Glomerular visceral epithelial cell (primary cell): ENCODE data around the gene CFAP46.
"Not testable (repeated sequence)": the region's sequence is repeated elsewhere in the genome, so short reads cannot be mapped to it uniquely, and the experiment has no call there.

Experiments
- DNase-seq: peaks from one replicate; pipeline ENCODE4 v3.0.0-alpha.2; 2016; ENCODE audit errors: extremely low spot score

Gene CFAP46

DNA sequence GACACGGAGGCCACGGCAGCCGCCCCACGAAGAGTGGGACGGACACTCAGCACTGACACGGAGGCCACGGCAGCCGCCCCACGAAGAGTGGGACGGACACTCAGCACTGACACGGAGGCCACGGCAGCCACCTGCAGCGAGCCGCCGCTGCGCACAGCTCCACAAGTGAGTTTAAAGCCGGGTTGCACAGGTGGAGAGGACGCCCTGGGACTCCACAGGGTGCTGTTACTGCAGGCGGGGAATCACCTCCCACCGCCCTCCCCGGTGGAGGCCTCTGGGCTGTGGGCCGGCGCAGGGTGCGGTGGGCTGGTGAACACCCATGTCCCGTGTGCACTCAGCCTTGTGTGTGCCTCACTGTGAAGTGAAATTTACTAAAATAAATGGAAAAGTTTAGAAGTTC, 169.6 kb downstream of the CFAP46 start:
- not testable (repeated sequence) for DNase-seq

DNA sequence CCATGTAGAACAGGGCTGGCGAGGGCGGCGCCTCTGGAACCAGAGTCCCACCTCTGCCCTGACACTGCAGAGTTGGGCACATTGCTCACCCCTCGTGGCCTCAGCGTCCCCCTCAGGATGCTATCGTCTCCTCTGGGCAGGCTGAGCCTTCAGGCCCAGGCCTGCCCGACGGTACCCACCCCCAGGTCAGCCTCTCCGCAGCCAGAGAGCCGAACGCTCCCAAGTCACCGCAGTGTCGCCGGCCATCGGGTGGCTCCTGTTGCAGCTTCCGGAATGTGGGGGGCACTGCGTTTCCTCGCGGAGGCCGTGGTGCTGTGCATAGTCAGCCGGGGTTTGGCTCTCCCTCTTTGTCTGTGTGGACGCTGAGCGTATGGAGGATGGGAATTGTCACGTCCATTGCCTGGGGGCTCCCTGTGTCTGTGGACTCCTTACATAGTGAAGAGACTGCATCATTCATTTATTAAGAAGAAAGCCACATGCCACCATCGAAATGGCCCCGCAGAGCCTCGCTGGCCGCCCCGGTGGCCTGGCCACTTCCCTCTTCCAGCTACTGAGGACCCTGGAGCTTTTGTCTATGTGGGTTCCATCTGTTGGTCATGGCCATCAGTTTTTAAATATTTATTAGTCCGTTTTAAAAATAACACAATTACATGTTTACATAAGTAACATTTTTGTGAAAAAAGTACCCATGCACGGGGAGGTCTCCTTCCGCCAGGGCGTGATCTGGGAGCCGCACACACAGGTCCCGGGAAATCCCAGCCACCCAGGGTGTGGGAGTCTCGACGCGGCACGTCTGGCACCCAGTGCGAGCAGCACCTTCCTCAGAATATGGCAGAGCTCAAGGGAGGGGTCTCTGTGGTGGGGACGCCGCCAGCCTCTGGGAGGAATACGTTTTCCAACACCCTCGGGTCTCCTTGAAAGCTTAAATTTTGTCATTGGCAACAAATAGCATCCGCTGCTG, 172.0 kb downstream of the CFAP46 start:
- DNase-seq, result no peak

DNA sequence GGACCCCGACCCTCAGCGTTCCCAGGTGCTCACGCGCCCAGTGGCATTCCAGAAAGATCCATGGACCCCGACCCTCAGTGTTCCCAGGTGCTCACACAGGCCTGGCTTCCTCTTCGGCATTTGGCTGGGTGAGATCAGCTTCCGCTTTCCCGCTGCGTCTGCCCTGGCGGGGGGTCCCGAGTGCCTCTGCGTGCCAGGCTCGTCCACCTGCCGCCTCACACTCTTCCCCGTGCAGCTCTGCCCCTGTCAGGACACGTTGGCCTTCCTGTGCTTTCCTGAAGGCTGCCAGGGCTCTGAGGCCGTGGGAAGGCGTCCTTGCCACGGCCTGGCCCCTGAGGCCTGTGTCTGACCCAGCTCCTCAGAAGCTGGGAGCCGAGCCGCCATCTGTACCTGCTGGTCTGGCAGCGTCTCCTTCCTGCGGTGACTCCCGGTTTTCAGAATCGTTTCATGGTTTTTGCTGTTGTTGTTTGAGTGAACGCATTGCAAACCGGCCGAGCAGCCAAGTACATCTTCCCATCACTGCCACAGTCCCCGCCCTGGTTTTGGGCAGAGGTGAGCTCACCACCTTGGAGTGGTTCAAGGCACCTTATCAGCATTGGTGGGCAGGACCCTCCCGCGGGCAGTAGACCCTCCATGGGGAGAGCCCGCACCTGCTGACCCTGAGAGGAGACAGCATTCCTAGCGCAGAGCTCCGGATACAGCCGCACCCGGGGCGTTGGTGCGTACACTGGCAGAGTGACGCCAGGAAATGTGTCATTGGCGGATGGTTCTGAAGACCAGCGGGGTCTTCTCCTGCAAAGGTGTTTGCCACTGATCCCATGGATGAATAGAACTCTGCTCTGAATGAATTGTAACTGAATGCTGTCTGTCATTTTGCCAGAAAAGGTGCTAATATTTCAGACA, 173.8 kb downstream of the CFAP46 start:
- no peak for DNase-seq

DNA sequence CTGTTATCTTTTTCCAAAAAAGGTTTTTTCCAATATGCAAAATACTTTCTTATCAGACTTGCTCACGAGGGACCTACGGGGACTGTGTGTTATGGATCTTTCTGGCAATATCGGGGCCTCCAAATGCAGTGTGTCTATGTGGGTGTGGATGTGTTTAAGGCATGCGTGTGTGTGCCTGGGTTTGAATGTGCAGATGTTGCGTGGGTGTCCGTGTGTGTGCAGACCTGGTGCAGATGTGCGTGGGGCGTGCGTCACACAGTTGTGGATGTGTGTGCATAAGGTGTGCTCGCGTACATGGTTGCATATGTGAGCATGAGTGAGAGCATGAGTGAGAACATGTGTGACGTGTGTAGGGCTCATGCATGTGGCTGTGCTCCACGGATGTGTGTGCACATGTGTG, 176.1 kb downstream of the CFAP46 start:
- no peak for DNase-seq

DNA sequence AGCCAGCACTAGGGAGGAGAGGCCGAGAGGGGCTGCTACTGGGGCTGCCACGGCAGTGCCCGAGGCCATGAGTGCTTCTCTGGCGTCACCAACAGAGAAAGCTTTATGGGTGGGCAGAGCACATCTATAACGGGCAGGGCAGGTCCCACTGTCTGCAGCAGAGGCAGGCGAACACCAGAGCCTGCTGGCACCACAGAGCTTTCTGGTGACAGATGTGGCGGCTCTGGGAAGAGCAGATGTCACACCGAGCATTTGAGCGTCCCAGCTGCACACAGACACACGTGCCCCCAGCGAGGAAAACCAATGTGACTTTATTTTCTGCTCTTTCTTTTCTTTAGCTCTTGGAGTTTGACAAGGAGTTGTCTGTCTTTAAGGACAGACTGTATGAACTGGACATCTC, 176.9 kb downstream of the CFAP46 start:
- no peak for DNase-seq

DNA sequence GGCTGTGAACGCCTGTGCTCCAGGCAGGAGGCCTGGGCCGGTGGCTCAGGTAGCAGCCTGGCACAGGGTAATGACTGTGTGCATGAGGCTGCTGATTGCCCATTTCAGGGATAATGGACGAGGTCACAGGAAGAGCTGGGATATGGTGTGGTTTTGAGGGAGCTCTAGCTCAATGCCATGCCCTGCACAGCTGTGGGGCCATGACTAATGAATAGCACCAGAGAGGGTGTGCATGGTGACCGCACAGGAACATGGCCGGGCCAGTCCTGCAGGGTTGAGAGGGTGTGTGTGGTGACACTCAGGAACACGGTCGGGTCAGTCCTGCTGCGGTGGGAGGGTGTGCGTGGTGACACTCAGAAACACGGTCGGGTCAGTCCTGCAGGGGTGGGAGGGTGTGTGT, 178.3 kb downstream of the CFAP46 start:
- DNase-seq, result no peak

GRCh38 chr10:132763545-132763944, 178.8 kb downstream of the CFAP46 start:
- no peak for DNase-seq

- DNase-seq, result no peak
Observed at GRCh38 chr10:132762267-132762666, 180.1 kb downstream of the CFAP46 start.

- DNase-seq, result no peak
Observed at GRCh38 chr10:132761395-132762060, 180.8 kb downstream of the CFAP46 start.

GRCh38 chr10:132758865-132759264, 183.5 kb downstream of the CFAP46 start:
- no peak for DNase-seq
